Astrocyte of the hippocampus (primary cell): ENCODE results near the gene CHMP5.
A peak's percentile ranks its signal among the peaks of the same experiment; 100 is the strongest.

Experiments used
- DNase-seq: peaks from one replicate; pipeline ENCODE4 v3.0.0; 2011; ENCODE audit warnings: low read depth, low spot score

The CHMP5 gene

DNA sequence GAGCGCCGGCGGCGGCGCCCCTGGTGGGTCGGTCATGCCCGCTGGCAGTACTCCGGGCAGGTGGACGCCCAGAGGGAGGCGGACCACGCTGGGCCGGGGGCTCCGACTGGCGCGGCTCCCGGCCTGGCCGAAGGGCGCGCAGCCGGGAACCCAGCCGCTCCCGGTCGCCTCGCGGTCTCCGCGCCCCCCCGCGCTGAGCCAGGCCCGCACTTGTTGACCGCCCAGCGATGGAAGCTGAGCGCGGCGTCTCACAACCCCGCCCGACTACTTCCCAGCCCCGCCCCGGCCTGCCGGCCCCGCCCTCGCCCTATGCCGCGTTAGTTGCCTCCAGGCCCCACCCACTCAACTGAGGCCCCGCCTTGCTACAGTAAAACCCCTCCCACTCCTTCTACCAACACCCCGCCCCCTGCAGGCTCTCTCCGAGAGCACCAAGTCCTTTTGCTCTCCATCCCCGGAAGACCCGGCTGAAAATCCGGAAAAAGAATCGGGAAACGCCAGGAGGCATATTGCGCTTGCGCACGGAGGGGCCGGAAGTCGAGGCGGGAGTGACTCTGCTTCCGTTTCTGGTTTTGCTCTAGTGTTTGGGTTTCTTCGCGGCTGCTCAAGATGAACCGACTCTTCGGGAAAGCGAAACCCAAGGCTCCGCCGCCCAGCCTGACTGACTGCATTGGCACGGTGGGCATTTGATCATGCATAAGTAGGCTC is at the start of gene CHMP5, which contains the start of gene BAG1:
Gene CHMP5, plus strand, starts transcription at position 577 of the 705 bp plus-strand sequence. Its CDS starts 30 bp downstream, at position 607.
Gene BAG1, minus strand, starts transcription at position 236 of the 705 bp plus-strand sequence.
- peak; percentile 100 for DNase-seq

DNA sequence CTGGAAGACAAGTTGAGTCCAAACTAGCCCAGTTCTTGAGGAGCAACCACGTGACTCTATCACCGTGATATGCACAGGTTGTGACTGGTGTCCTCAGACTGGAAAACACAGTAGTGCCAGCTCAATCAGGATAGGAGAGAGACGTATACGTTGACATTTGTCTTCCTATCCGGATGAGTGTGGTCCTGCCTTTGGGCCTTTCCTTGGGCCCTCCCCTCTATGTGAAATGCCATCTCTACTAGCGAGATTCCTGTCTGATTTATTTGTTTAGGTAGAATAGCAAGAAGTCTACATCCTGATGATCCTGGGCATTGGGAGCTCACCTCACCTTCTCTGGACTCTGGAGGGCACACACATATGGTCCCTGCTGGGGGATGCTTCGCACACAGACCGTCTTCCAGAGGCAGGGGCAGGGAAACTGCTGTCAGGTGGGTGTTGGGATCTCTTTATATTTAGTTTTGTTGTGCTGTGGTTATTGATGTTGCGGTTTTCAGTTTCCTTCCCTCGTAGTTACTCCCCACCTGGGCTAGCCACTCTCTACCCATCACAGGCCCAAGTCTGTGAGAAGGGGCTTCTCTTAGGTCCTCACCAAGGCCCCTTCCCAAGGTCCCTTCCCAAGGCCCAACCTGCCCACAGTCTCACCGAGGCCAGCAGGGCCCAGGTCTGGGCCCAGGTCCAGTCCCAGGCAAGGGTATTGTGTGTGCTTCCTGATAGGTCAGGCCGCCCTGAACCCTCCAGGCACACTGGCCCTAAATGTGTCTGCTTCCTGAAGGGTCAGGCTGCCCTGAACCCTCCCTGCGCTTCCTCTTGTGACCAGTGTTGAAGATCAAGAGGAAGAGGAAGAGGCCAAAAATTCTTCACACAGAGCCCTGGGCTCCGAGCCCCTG is 43.9 kb upstream of the CHMP5 start:
- DNase-seq = no peak

DNA sequence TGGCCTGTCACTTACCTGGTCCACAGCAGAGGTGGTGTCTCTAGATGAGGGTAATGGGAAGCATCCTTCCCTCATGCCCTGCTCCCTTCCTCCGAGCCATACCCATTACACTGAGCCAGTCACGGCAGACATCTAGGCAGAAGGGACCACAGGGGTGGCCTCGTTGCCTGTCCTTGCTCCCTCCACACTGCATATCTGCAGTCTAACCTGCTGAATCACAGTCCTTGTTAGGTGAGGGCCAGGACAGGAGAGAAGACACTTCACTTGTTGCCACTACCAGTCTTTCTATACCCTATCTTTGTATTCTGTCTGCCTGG is 43.3 kb upstream of the CHMP5 start:
- no peak for DNase-seq

DNA sequence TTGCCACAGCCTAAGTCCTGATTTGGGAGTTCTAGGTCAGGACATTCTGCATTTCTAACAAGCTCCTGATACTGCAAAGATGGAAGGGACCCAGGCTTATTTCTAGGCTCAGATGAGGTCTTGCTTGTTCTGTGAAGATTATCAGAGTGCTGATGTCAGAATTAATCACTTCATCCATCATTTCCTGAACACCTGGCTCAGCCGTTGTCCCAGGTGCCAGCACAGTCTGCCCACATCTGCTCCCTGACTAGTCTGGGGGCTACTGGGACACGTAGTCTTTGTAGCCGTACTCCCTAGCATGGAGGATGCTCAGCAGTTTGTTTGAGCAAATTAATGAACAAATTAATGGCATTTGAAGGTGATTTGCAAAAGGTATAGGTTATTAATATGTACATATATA is 42.8 kb upstream of the CHMP5 start:
- DNase-seq = no peak

DNA sequence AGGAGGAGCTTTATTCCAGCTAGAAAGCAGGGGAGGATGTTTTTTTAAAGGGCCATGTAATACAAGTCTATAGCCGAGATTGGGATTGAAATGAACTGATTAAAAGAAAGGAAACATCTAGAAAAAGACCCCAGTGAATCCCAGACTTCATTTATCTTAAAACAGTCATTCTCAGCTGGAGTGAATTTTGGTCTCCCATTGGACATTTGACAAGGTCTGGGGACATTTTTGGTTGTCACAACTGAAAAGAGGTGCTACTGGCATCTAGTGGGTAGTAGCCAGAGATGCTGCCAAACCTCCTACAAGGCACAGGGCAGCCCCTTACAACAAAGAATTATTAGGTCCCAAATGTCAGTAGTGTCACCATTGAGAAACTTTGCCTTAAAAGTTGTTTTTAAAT is 41.2 kb upstream of the CHMP5 start:
- peak; percentile 26 for DNase-seq

DNA sequence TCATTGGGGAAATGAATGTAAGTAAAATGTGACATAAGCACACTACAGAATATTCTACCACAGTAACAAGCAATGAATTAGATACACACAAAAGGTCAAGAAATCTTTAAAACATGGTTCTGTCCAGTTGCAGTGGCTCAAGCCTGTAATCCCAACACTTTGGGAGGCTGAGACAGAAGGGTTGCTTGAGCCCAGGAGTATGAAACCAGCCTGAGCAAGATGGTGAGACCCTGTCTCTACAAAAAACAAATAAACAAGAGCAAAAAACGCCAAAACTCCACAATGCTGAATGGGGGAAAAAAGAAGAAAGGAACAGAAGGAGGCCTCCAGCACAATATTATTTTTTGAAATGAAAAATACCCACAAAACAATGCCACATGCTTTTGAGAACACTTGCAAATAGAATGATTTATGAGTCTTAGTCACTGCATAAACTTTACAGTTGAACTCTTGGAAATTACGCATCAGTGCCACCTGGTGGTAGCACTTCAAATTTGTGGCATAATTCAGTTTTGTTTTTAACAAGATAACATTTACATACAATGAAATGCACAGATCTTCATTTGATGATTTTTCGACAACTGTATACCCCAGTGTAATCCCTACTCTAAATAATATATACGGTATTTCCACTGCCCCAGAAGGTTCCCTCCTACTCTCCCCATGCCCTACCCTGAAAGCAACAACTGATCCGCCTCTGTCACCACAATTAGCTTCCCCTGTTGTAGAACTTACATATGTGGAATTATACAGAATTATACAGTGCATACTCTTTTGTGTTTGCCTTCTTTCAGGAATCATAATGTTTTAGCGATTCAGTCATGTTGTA is 39.3 kb upstream of the CHMP5 start:
- DNase-seq = peak; percentile 81

DNA sequence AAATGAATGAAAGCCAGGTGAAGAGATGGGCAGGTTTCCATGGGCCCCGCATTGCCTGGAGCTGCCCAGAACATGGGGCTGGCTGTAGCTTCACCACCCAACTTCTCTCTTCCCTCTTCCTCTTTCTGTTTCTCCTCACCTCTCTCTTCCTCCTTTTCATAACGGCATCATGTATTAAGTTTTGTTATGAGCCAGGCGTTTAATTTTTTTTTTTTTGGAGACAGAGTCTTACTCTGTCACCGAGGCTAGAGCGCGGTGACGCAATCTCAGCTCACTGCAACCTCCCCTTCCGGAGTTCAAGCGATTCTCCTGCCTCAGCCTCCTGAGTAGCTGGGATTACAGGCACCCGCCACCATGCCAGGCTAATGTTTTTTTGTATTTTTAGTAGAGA is 37.8 kb upstream of the CHMP5 start:
- DNase-seq = no peak

DNA sequence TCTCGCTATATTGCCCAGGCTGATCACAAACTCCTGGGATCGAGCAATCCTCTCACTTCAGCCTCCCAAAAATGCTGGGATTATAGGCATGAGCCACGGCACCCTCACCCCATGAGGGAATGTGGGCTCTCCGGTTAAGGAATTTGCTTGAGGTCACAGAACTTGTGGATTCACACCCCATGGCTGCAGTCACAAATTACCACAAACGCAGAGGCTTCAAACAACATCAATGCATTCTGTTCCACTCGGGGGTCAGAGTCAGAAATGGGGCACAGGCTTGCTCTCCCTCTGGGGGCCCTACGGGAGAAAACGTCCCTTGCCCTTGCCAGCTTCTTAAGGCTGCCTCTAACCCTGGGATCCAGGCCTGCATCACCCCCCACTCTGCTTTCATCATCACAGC is 37.1 kb upstream of the CHMP5 start:
- peak; percentile 41 for DNase-seq

DNA sequence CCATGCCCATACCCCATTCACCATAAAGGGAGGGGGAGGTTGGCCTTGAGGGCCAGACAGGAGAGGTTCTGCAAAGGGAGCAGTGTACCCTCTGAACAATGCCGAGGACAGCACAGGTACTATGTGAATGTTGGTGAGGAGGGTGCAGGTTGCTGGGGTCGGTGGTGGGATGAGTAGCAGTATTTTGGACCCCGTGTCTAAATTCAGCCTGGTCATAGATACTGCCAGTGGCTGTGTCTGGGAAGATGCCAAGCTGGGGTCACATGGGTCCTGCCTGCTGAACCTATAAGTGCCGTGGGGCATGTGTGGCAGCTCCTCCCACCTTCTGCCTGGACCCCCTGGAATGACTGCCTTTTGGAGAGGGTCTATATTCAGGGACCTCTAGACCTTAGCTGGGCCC is 36.2 kb upstream of the CHMP5 start:
- no peak for DNase-seq

DNA sequence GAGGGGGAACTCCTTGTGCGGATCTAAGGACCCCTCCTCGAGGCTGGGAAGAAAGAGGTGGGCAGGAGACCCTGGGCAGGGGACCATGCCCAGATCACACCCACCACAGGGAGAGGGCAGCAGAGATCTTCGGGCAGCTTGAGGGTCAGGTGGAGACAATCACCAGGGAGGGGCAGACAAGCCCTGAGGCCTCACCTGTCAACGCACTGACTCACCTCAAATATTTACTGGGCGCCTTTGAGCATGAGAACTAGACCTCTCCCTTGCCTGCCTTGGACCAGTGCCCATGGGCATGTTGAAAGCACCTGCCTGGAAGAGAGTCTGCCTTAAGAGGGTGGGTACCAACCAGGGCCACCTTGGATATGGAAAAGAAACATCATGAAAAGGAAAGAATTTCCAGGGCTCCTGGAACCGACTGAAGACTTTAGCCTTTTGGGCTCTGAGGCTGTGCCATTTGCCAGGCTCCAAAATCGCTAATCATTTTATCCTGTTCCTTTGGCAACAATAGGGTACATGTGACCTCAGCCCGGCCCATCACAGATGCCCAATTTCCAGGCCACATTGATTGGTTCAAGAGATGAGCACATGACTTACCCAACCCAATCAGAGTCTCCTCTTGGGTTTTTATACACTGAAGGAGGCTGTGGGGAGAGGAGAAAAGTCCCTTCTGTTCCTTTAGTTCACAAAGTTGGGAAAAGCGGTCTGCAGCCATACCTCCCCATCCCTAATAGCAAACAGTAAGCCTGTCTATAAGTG is 35.3 kb upstream of the CHMP5 start:
- no peak for DNase-seq

DNA sequence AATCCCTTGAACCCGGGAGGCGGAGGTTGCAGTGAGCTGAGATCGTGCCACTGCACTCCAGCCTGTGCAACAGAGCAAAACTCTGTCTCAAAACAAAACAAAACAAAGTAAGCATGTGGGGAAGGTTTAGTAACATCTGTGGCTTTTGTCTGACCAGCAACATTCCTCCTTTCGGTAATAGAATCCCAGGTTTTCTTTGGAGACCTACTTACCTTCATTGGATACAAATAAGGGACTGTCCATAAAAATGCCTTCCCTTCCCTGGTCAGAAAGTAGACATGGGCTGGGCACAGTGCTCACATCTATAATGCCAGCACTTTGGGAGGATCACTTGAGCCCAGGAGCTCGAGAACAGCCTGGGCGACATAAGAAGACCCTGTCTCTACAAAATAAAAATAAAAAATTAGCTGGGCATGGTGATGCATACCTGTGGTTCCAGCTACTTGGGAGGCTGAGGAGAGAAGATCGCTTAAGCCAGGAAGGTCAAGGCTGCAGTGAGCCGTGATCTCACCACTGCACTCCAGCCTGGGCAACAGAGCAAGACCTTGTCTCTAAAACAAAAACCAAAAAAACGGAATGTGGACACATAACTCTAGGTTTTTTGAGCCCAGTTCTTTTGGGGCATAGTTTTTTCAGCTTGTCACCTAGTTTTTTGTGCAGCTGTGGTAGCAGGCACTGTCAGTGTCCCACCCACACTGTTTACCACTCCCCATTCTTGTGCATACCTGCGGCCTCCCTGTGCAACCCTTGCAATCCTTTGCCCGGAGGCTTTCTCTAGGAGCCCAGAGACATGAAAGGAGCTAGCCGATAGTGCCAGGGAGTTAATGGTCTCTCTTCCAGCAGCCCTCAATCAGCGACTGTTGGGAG is 33.9 kb upstream of the CHMP5 start:
- DNase-seq = peak; percentile 57

DNA sequence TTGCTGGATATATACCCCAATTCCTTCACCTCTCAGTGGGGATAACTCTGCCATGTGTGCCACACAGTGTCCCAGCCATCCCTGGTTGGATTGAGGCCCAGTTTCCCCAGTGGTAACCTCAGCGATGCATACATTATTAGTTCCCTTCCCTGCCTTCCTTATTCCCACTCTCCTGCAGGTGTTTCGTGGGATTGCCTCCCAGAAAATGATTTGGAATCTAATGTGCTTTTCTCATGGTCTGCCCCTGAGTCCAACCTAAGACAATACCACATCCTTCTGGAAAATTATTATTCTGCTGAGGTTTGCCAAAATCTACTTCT is 33.3 kb upstream of the CHMP5 start:
- DNase-seq = no peak

DNA sequence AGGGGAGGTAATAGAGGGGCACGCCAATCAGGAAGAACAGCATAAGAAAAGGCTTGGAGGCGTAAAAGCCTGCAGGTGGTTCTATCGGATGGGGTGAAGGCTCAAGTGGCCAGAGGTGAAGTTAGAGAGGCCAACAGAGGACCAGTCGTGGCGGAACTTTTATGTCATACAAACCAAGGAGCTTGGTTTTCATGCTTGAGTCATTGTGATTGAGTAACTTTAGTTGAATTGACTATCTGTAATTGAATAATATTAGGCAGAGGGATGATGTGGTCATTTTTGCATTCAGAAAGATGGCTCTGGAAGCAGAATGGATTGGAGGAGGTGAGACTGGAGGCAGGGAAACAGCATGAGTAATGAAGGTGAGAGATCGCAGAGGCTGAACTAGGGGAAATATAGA is 32.0 kb upstream of the CHMP5 start:
- DNase-seq = no peak

DNA sequence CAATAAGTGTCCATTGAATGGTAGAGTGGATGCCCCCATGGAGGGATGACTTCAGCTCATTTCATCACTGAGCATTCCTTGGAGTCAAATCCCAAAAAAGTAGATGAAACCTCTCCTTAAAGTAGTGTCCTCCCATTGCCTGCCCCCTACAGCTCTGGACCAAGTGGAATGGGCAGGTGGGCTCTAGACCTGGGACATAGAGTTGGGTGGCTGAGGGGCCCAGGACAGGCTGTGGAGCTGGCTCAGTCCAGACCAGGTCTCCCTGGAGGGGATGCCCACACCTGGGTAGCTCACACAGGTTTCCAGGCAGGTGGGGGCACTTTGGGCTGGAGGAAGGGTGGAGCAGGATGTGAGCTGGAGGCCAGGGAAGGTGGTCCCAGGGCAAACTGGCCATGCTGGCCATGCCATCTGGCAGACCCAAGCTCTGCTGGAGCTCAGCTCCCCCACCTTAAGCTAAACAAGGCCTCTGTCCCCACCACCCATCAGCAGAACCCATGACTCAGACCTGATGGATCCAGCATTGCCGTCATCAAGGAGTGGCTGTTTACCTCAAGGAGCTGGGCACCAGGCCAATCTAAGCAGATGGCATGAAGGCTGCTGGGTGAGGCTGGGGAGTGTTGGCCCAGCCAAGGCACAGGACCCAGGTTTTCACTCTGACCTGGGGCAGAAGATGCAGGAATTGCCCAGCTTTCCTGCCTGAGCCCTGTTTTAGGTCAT is 31.1 kb upstream of the CHMP5 start:
- peak; percentile 93 for DNase-seq

DNA sequence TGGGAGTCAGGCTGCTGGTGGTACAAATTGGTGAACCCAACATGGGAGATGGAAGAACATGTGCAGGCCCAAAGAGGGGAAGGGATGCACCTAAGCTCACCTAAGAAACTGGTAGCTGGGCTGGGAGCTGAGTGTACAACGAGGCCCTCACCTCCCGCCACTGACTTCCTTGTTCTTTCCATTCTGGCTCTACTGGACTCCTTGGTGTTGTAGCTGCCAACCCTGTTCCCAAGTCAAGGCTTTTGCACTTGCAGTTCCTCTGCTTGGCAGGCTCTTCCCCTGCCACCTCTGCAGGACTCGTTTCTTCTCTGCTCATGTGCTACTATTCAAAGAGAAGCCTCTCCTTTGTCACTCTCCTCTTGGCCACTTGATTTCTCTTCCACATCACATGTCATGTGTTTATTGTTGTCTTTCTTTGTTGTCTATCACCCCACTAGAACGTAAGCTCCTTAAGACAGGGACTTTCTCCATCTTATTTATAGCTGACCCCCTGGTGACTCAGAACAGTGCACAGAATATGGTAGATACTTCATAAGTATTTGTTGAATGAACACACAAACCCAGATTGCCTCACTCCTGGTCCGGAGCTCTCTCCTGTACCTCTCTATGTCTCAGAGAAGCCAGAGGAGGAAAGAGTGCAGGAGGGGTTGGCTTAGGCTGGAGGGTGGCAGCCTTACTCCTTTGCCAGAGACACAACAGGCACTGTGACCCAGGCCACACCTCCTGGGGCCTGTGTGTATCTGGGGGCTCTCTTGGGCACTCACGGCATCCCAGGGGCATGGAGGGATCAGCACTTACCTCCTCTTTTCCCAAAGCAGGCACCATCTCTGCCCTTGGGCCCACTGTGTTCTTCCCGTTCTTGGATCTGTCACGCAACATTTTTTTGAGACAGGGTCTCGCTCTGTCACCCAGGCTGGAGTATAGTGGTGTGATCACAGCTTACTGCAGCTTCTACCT is 30.1 kb upstream of the CHMP5 start:
- no peak for DNase-seq

DNA sequence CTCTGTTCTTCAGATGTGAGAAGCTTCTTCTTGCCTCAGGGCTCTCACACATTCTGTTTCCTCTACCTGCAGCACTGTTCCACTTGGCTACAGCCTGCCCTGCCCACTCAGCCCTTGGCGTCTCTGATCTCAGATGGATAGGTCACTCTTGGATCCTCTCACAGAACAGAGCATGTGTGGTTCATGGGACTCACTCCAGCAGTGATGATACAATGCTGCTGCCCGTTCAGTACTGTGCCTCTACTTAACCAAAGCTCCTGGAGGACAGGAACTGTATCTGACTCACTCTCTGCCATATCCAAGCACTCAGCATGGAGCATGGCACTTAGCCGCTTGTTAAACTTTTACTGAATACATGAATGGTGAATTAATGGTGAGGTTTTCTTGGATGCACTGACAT is 28.3 kb upstream of the CHMP5 start:
- DNase-seq = no peak

DNA sequence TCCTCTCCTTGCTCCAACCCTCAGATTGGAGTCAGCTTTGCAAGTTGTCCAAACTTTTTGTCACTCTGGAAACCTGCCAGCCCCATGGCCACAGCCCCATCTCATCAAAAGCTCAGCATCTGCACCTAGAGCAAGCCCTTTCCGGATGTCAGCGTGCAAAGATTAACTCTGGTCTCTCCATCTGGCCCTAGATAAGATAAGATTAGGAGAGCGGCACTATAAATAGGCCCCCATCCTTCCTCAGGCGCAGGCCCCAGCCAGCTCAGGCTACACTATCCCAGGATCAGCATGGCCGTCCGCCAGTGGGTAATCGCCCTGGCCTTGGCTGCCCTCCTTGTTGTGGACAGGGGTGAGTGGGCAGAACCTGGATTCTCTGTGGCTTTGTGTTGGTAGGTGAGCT is 24.9 kb upstream of the CHMP5 start, which contains the start of gene SPINK4:
Gene SPINK4, plus strand, starts transcription at position 247 of the 400 bp plus-strand sequence. Its CDS starts 42 bp downstream, at position 289.
- peak; percentile 29 for DNase-seq

DNA sequence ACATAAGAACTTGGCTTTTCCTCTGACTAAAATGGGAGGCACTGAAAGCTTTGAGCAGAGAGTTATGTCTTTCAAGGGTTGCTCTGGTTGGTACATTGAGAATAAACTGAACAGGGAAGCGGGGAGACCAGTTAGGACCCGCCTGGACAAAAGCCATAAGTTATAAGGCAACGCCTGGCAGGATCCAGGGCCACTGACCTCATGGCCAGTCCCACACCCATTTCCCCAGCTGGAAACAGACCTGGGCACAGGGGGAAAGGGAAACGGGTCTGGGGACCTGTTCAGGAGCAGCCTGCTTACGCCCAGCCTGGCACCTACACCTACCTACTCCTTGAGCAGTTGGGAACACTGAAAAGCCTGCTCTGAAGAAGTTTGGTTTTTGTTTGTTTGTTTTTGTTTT is 23.6 kb upstream of the CHMP5 start:
- DNase-seq = no peak
